ENCODE data around the gene LPCAT4.

LPCAT4 gene

DNA sequence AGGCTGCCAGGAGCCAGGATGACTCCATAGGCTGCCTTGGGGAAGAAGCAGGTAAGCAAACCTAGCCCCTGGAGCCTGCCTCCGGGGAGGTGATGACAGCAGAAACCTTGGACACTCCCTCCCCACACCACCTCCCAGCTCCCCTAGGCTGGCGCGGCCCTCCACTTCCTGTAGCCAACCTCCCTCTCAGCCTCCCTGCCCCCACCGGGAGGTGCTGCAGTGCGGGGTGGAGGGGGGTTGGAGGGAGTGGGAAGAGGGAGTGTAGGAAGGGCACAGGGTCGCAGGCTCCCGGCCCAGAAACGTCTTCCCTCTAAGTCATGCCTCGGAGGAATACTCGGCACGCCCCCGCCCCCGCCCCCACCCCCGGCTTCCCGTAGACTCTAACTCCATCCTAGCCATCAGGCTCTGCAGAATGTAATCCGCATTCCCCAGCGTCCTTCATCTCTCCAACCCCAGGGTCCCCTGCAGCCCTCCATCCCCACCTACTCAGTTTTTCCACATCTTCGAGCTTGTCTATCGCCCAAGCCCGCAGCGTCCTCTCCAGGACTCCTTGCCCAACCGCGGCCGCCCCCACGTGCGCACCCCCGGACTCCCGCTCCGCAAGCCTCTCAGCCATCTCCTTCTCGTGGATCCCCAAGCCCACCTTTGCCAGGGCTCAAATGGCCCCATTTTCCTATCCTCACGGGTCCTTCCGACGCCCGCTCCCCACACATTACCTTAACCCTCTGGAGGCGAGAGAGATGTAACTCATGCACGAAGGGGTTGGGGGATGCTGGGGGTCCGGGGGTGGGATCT is 528 bp downstream of the LPCAT4 start:
- H3K4me3 ChIP-seq (ENCODE audit: low read depth, low read length) = peak overlapping the region; percentile 91
- in situ Hi-C loops (cut with HindIII; ENCODE audit: low pct_ligation_motif_present, low sequenced_read_pairs) = no loop called here
- H3K27ac ChIP-seq = no peak overlapping the region
- peaks cover 20% of the 10 kb centered on the region for H3K36me3 ChIP-seq (replicated peaks)
- TF ChIP-seq, protein P1, sequence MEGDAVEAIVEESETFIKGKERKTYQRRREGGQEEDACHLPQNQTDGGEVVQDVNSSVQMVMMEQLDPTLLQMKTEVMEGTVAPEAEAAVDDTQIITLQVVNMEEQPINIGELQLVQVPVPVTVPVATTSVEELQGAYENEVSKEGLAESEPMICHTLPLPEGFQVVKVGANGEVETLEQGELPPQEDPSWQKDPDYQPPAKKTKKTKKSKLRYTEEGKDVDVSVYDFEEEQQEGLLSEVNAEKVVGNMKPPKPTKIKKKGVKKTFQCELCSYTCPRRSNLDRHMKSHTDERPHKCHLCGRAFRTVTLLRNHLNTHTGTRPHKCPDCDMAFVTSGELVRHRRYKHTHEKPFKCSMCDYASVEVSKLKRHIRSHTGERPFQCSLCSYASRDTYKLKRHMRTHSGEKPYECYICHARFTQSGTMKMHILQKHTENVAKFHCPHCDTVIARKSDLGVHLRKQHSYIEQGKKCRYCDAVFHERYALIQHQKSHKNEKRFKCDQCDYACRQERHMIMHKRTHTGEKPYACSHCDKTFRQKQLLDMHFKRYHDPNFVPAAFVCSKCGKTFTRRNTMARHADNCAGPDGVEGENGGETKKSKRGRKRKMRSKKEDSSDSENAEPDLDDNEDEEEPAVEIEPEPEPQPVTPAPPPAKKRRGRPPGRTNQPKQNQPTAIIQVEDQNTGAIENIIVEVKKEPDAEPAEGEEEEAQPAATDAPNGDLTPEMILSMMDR (IDR thresholded peaks at IDR 0.05; ENCODE audit: low read depth, low read length, missing control alignments) = no peak
- no peaks in the 10 kb centered on the region for H3K27me3 ChIP-seq (replicated peaks)
- DNase-seq = no peak

DNA sequence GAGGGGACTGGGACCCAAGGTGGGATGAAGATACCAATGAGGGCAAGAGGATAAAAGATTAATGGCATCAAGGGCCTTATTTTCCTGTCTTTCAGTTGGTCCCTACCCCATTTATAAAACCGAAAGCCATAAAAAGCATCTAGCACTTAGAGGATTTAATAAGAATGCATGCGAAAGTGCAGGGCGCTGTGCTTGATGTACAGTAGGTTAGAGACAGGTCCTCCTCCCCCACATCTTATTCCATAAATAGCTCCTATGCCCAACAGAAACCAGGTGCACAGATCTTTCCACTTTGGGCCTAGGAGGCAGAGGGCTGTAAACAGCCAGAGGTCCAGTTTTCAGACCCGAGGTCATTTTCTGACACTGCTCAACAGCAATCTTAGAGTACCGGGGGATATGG is 1.2 kb downstream of the LPCAT4 start:
- no peak overlapping the region for H3K27ac ChIP-seq
- H3K27me3 ChIP-seq (replicated peaks) = no peaks in the 10 kb centered on the region
- peaks cover 26% of the 10 kb centered on the region for H3K36me3 ChIP-seq (replicated peaks)
- no peak for DNase-seq
- H3K4me3 ChIP-seq (ENCODE audit: low read depth, low read length) = peak overlapping the region; percentile 91
- TF ChIP-seq, protein P1 (IDR thresholded peaks at IDR 0.05; ENCODE audit: low read depth, low read length, missing control alignments) = no peak
- in situ Hi-C loops (cut with HindIII; ENCODE audit: low pct_ligation_motif_present, low sequenced_read_pairs) = no loop called here

DNA sequence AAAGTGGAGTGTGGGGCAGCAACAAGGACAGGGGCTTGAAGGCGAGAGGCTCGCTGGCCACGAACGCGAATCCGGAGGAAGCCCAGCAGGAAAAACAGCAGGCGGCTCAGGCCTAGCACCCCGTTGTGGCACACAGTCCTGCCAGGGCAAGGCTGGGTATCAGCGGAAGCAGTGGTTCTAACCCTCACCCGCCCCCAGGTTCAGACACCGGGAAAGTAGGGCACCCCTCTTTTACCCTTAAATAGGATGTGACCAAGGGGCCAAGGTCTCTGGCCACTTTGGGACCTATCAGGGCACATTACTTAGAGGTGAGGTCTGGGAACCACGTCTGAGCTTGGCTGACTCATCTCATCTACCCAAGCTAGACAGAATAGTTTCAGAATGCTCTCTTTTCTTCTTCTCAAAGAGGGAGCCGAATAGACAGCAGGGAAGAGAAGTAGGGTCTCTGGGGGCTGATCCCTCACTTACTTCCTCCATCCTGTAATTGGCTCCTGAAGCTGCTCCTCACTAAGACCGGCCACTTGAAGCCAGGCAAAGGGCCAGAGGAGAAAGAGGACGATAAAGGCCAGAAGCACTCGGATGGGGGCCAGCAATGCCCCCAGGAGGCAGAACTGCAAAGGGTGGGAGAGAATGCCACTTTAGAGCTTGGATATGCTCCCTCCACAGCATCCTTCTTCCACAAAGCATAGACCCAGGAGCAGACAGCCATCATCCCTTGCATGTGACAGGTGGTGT is 1.7 kb downstream of the LPCAT4 start:
- no peaks in the 10 kb centered on the region for H3K27me3 ChIP-seq (replicated peaks)
- H3K36me3 ChIP-seq (replicated peaks) = peaks cover 32% of the 10 kb centered on the region
- DNase-seq = no peak
- TF ChIP-seq, protein P1 (IDR thresholded peaks at IDR 0.05; ENCODE audit: low read depth, low read length, missing control alignments) = no peak
- no peak overlapping the region for H3K27ac ChIP-seq
- peak overlapping the region; percentile 91 for H3K4me3 ChIP-seq (ENCODE audit: low read depth, low read length)
- in situ Hi-C loops (cut with HindIII; ENCODE audit: low pct_ligation_motif_present, low sequenced_read_pairs) = no loop called here

DNA sequence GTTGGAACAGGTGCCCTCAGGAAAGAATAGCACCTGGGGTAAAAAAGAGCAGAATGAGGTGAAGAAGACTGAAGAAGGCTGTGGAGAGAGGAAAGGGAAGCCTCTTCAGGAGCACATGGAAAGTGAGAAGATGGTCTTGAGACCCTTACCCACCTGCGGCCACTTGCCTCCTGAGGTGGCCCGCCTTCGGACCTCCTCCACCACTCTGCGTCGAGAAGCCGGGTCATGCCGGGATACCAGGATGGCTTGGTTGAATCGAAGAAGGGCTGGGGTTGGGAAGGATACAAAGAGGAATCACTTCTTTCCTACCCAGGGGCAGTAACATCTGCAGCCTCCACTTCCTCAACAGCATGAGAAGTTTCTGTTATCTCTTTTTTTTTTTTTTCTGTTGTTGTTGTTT is 3.0 kb downstream of the LPCAT4 start:
- TF ChIP-seq, protein P1 (IDR thresholded peaks at IDR 0.05; ENCODE audit: low read depth, low read length, missing control alignments) = no peak
- Histone ChIP-seq H3K27ac (no peak overlapping the region), H3K27me3 (replicated peaks) (no peaks in the 10 kb centered on the region), H3K36me3 (replicated peaks) (peaks cover 39% of the 10 kb centered on the region), H3K4me3 (ENCODE audit: low read depth, low read length) (no peak overlapping the region)
- DNase-seq = no peak
- in situ Hi-C loops (cut with HindIII; ENCODE audit: low pct_ligation_motif_present, low sequenced_read_pairs) = no loop called here

DNA sequence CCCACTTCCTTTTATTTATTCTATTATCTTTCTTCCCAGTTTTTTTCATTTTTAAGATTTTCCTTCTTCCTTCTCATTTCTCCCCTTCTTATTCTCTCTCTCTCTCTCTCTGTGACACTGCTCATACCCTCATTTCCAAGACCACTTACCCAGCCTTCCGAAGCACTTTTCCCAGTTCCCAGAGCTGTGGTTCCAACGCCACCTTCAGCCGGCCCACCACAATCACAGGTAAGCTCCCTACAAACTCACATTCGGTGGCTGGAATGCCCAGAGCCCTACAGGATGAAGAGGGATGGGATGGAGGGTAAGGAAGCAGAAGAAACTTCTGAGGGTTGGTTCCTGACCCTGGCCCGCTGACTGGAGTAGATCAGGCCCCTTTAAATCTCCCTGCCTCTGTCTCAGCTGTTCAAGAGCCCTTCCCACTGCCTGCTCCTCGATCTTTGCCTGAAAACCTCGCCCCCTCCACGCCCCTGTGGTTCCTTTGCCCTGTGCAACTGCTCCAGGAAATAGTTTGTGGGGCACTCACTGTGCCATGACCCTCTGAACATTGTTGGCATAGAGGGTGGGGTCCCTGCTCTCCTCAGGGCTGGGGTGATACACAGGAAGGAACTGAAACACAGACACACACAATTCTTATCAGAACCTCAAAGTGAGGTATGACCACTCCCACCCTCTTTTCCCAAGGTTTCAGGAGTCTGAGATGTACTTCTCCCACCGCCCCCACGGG is 4.8 kb downstream of the LPCAT4 start:
- peaks cover 41% of the 10 kb centered on the region for H3K36me3 ChIP-seq (replicated peaks)
- in situ Hi-C loops (cut with HindIII; ENCODE audit: low pct_ligation_motif_present, low sequenced_read_pairs) = no loop called here
- TF ChIP-seq, protein P1 (IDR thresholded peaks at IDR 0.05; ENCODE audit: low read depth, low read length, missing control alignments) = no peak
- no peak overlapping the region for H3K4me3 ChIP-seq (ENCODE audit: low read depth, low read length)
- H3K27ac ChIP-seq = no peak overlapping the region
- H3K27me3 ChIP-seq (replicated peaks) = no peaks in the 10 kb centered on the region
- DNase-seq = no peak
